GM15510 (cell line): ENCODE data around the gene NDUFS6.

Experiments
- POLR2A ChIP-seq: IDR thresholded peaks from 3 replicates; pipeline ENCODE4 v1.6.1; 2011; ENCODE audit warnings: borderline replicate concordance; ENCODE audit not compliant: insufficient read length; ENCODE audit errors: extremely low read depth

Gene NDUFS6

GRCh38 chr5:1797103-1797800 lies 4.0 kb upstream of the NDUFS6 start:
- TF ChIP-seq POLR2A, result no peak

- TF ChIP-seq POLR2A, result no peak
Observed at GRCh38 chr5:1797855-1798254, 3.4 kb upstream of the NDUFS6 start.

GRCh38 chr5:1799110-1799601 lies 2.1 kb upstream of the NDUFS6 start:
- TF ChIP-seq POLR2A, result no peak

- peak; percentile 72 for TF ChIP-seq POLR2A
Observed at GRCh38 chr5:1799602-1800471, 1.4 kb upstream of the NDUFS6 start, which contains the start of gene MRPL36. MRPL36 (minus strand) TSS chr5:1799837; CDS start chr5:1798935, 902 bp downstream.

- TF ChIP-seq POLR2A, result no peak
Observed at GRCh38 chr5:1800472-1801221, 560 bp upstream of the NDUFS6 start.

GRCh38 chr5:1801967-1802295 lies 724 bp downstream of the NDUFS6 start:
- no peak for TF ChIP-seq POLR2A

- TF ChIP-seq POLR2A, result no peak
Observed at GRCh38 chr5:1803192-1803591, 2.0 kb downstream of the NDUFS6 start.

GRCh38 chr5:1804001-1804690 lies 2.9 kb downstream of the NDUFS6 start:
- no peak for TF ChIP-seq POLR2A

- TF ChIP-seq POLR2A, result no peak
Observed at GRCh38 chr5:1805326-1805725, 4.1 kb downstream of the NDUFS6 start.

GRCh38 chr5:1805736-1806135 lies 4.5 kb downstream of the NDUFS6 start:
- TF ChIP-seq POLR2A, result no peak

- TF ChIP-seq POLR2A, result no peak
Observed at GRCh38 chr5:1806199-1806598, 5.0 kb downstream of the NDUFS6 start.

- TF ChIP-seq POLR2A, result no peak
Observed at GRCh38 chr5:1806974-1807373, 5.8 kb downstream of the NDUFS6 start.

GRCh38 chr5:1807451-1808185 lies 6.4 kb downstream of the NDUFS6 start:
- TF ChIP-seq POLR2A, result no peak

- TF ChIP-seq POLR2A, result no peak
Observed at GRCh38 chr5:1808439-1808838, 7.2 kb downstream of the NDUFS6 start.
